K562 (cell line): Measurements from ENCODE around the gene SLC35F4. TPM values are rescaled to one million over a fixed set of nuclear protein-coding genes. Genes with fewer than 3 reads are reported as not detected.

Experiments
- ATAC-seq: fragments of 200-7000 bp; cut with Tn5 transposase; 3 replicates; pipeline ENCODE4 v1.9.1; 2020; ENCODE audit warnings: moderate library complexity
- BruUV-seq: library from RNA; stranded (reverse); fragments of 400-500 nt; replicated peaks from 2 replicates; lab custom pipeline; 2021; lab: Mats Ljungman, UMichigan
- CTCF ChIA-PET: fragments of 300-600 bp; formaldehyde crosslinking; extraction: SDS; loops from one replicate; lab custom pipeline; 2021; ENCODE audit warnings: low intra/inter-chr PET ratio; lab: Yijun Ruan, JAX
- POLR2A ChIA-PET: fragments of 300-600, 350-650 bp; sonication (Branson Sonifier 250); formaldehyde crosslinking; extraction: SDS; loops from one replicate; lab custom pipeline; 2021; ENCODE audit warnings: antibody characterized with exemption, inconsistent platforms; lab: Yijun Ruan, JAX
- DNase-seq, 4 experiments: peaks; one replicate each; pipeline versions ENCODE4 v3.0.0 to v3.0.0-alpha.2; 2011 to 2018; ENCODE audit warnings: low spot score in 3 of 4, mixed read lengths in 3 of 4; ENCODE audit errors: extremely low read depth in 1 of 4
- FAIRE-seq: peaks from 2 replicates; lab custom pipeline; 2011; peaks lifted over from hg19 to GRCh38; lab: Jason Lieb, UNC
- H2AFZ ChIP-seq: 2 replicates; pipeline ENCODE4 v1.6.0; 2011; ENCODE audit warnings: low read depth, low read length, control low read depth, inconsistent platforms
- H3K27ac ChIP-seq: fragments of 200-600 bp; 3 replicates; pipeline ENCODE4 v1.8.0; 2011; ENCODE audit warnings: low read depth, mild to moderate bottlenecking, control low read depth, inconsistent platforms, low read length, moderate library complexity, mixed read lengths; ENCODE audit errors: extremely low read depth
- H3K27me3 ChIP-seq, 2 experiments: fragments of 300-600 bp in 1 of 2; 2 replicates in 1 of 2; 3 replicates in 1 of 2; pipeline versions ENCODE4 v1.6.0 to v1.8.0; 2011; ENCODE audit warnings: inconsistent platforms in 2 of 2, low read length in 2 of 2, mild to moderate bottlenecking in 1 of 2, mixed read lengths in 1 of 2, moderate library complexity in 1 of 2; ENCODE audit not compliant: control insufficient read depth in 2 of 2, insufficient read depth in 2 of 2
- H3K36me3 ChIP-seq: fragments of 300-600 bp; 3 replicates; pipeline ENCODE4 v1.8.0; 2011; ENCODE audit warnings: mild to moderate bottlenecking, low read length, inconsistent platforms; ENCODE audit not compliant: control insufficient read depth, insufficient read depth
- H3K4me1 ChIP-seq, 2 experiments: fragments of 200-600 bp in 1 of 2; replicated peaks in 1 of 2; 2 replicates in 1 of 2; 3 replicates in 1 of 2; pipeline versions ENCODE4 v1.5.1 to v1.8.0; 2011; ENCODE audit warnings: inconsistent platforms in 2 of 2, low read length in 2 of 2, mild to moderate bottlenecking in 1 of 2, mixed read lengths in 1 of 2, moderate library complexity in 1 of 2; ENCODE audit not compliant: control insufficient read depth in 2 of 2, insufficient read depth in 2 of 2
- H3K4me2 ChIP-seq: 2 replicates; pipeline ENCODE4 v1.6.1; 2011; ENCODE audit warnings: low read length, control low read depth, inconsistent platforms, mixed read lengths; ENCODE audit not compliant: insufficient read depth
- H3K4me3 ChIP-seq: fragments of 200-600 bp; sonication (generic), shearing (Covaris generic); 2 replicates; pipeline ENCODE4 v1.5.1; 2016; ENCODE audit warnings: control low read depth, inconsistent platforms
- H3K79me2 ChIP-seq: fragments of 200-600 bp; 3 replicates; pipeline ENCODE4 v1.8.0; 2011; ENCODE audit warnings: low read length, inconsistent platforms; ENCODE audit not compliant: control insufficient read depth, insufficient read depth
- H3K9ac ChIP-seq, 2 experiments: 2 replicates each; pipeline versions ENCODE4 v1.6.0 to v1.6.1; 2011; ENCODE audit warnings: low read depth in 2 of 2, low read length in 2 of 2, control low read depth in 1 of 2, inconsistent platforms in 1 of 2, mild to moderate bottlenecking in 1 of 2, mixed read lengths in 1 of 2; ENCODE audit not compliant: insufficient read depth in 1 of 2
- H3K9me1 ChIP-seq: one replicate; pipeline ENCODE4 v1.6.0; 2011; ENCODE audit warnings: inconsistent platforms, mild to moderate bottlenecking, low read length, moderate library complexity; ENCODE audit not compliant: control insufficient read depth, insufficient read depth
- H3K9me3 ChIP-seq: replicated peaks from 2 replicates; pipeline ENCODE4 v1.5.1; 2011; ENCODE audit warnings: low read depth, low read length, inconsistent platforms; ENCODE audit not compliant: control insufficient read depth, insufficient read depth
- H4K20me1 ChIP-seq: replicated peaks from 2 replicates; pipeline ENCODE4 v1.6.1; 2011; ENCODE audit warnings: low read length, inconsistent platforms, mixed read lengths; ENCODE audit not compliant: control insufficient read depth, insufficient read depth
- BCOR ChIP-seq: fragments of 450-650 bp; IDR thresholded peaks from 2 replicates; pipeline ENCODE4 v1.6.1; 2016
- CBFA2T3 ChIP-seq: fragments of 450-650 bp; IDR thresholded peaks from 2 replicates; pipeline ENCODE4 v1.6.1; 2017
- ESRRB ChIP-seq: fragments of 250-450 bp; sonication (Bioruptor Pico); IDR thresholded peaks from 2 replicates; pipeline ENCODE4 v1.5.0; 2020; ENCODE audit warnings: mild to moderate bottlenecking, moderate library complexity, borderline replicate concordance
- MLX ChIP-seq, 2 experiments: fragments of 450-650 bp in 1 of 2; sonication (generic) in 1 of 2; formaldehyde crosslinking; conservative IDR thresholded peaks; 2 replicates each; pipeline versions ENCODE4 v1.4.0 to v1.8.1; 2020 to 2022; ENCODE audit warnings: mild to moderate bottlenecking in 1 of 2, missing genetic modification reagents in 1 of 2
- NFIC ChIP-seq: fragments of 450-650 bp; IDR thresholded peaks from 2 replicates; pipeline ENCODE4 v1.6.1; 2017; ENCODE audit warnings: mild to moderate bottlenecking, inconsistent platforms
- NFIX ChIP-seq: fragments of 250-450 bp; sonication (Bioruptor Pico); IDR thresholded peaks from 2 replicates; pipeline ENCODE4 v1.4.0; 2020; ENCODE audit warnings: low read depth, mild to moderate bottlenecking, moderate library complexity
- PHB2 ChIP-seq: fragments of 450-650 bp; IDR thresholded peaks from 2 replicates; pipeline ENCODE4 v1.6.1; 2017; ENCODE audit warnings: low read depth
- ZNF23 ChIP-seq: fragments of 250-450 bp; sonication (Bioruptor Pico); IDR thresholded peaks from 2 replicates; pipeline ENCODE4 v1.4.0; 2020; ENCODE audit warnings: mild to moderate bottlenecking
- ZNF384 ChIP-seq: IDR thresholded peaks from 2 replicates; pipeline ENCODE4 v1.6.1; 2012; ENCODE audit warnings: low read depth, low read length, improper control_type of control experiment
- ZNF512 ChIP-seq: IDR thresholded peaks from 2 replicates; pipeline ENCODE4 v1.6.1; 2016; ENCODE audit warnings: missing genetic modification characterization, missing compliant biosample characterization
- WGBS: fragments of 100-300 bp; shearing (Covaris generic); methylation state at CpG from one replicate; pipeline ENCODE4 v1.1.6; 2016; ENCODE audit warnings: low coverage, mixed read lengths; ENCODE audit not compliant: insufficient coverage; ENCODE audit errors: missing lambda C conversion rate; 5-methylcytosine and 5-hydroxymethylcytosine counted together
- in situ Hi-C: fragments of 300-500 bp; cut with MboI; formaldehyde crosslinking; loops from 4 replicates; pipeline ENCODE4 v1.15.0; 2018; ENCODE audit warnings: inconsistent platforms, mixed read lengths
- intact Hi-C: fragments of 100-400 bp; cut with micrococcal nuclease; formaldehyde crosslinking; loops from 2 replicates; pipeline ENCODE4 v1.14.2; 2022
- polyA plus RNA-seq, 8 experiments: library from polyadenylated mRNA; depleted of rRNA in 4 of 8; stranded (reverse) in 5 of 8; unstranded in 3 of 8; fragments of >200 nt; fragmentation: Nextera tagmentation in 2 of 8; fragmentation: Illumina TruSeq in 1 of 8; extraction: Ambion mirVana in 2 of 8; extraction: Trizol in 1 of 8; gene quantifications; 2 replicates each; pipeline versions ENCODE4 v1.2.1 to v1.2.3, GENCODE V29; 2011 to 2014; ENCODE audit warnings: inconsistent platforms in 1 of 8, missing spikeins in 1 of 8
- total RNA-seq, 7 experiments: library from RNA; depleted of rRNA in 6 of 7; stranded (reverse); fragments of >200 nt in 6 of 7; fragmentation: Illumina TruSeq in 2 of 7; extraction: Trizol in 2 of 7; gene quantifications; 2 replicates each; pipeline versions ENCODE4 v1.2.1 to v1.2.3, GENCODE V29; 2011 to 2021; ENCODE audit warnings: low replicate concordance in 1 of 7

Gene SLC35F4
- total and polyA plus RNA-seq, 9 of the 15 experiments (the other 6 are each of a cell fraction or from before 2014, with no cell fraction given), result 0.01 TPM; not detected in 8

- DNase-seq, result no peak
- no peaks in the 10 kb centered on the region for H3K79me2 ChIP-seq
- WGBS, result 0% methylated on average over 2 of the region's 2 CpGs
- no peaks in the 10 kb centered on the region for H3K36me3 ChIP-seq
- POLR2A ChIA-PET, result no interaction called here
- CTCF ChIA-PET, result no interaction called here
- in situ Hi-C loops (no loop called here), intact Hi-C loops (no loop called here)
- no peaks in the 10 kb centered on the region for H3K4me1 ChIP-seq
- H3K9me1 ChIP-seq, result no peaks in the 10 kb centered on the region
- H3K4me3 ChIP-seq, result no peak overlapping the region
- H3K9ac ChIP-seq, result no peak overlapping the region
- H4K20me1 ChIP-seq, result no peaks in the 10 kb centered on the region
- no peaks in the 10 kb centered on the region for H3K9me3 ChIP-seq
- H3K27ac ChIP-seq, result no peak overlapping the region
- no TSS peak for BruUV-seq
- ATAC-seq, result no peak
- H3K4me2 ChIP-seq, result no peak overlapping the region
- H3K27me3 ChIP-seq, result no peaks in the 10 kb centered on the region
- no peak for TF ChIP-seq PHB2
- TF ChIP-seq MLX (CRISPR knock-in tag; conservative IDR thresholded peaks at IDR 0.05), result no peak
- TF ChIP-seq ZNF23 (CRISPR knock-in tag), result no peak
- no peak for TF ChIP-seq ZNF384
- no peak for TF ChIP-seq CBFA2T3
- no peak overlapping the region for H2AFZ ChIP-seq
- FAIRE-seq, result no peak
Observed at GRCh38 chr14:57760896-57761295, 105.0 kb downstream of the SLC35F4 start.

GRCh38 chr14:57755018-57755521 is 110.8 kb downstream of the SLC35F4 start:
- H3K4me1 ChIP-seq, result no peaks in the 10 kb centered on the region
- 0% methylated on average over 6 of the region's 6 CpGs for WGBS
- H3K4me2 ChIP-seq, result no peak overlapping the region
- no peaks in the 10 kb centered on the region for H3K27me3 ChIP-seq
- TF ChIP-seq BCOR (no peak), ESRRB (CRISPR knock-in tag) (no peak), NFIX (CRISPR knock-in tag) (peak; percentile 35; the same call in 1 of the 2 replicates), ZNF512 (tag) (no peak), NFIC (peak; percentile 60; the same call in 1 of the 2 replicates)
- BruUV-seq, result no TSS peak
- no peak overlapping the region for H2AFZ ChIP-seq
- in situ Hi-C loops, result no loop called here
- POLR2A ChIA-PET, result no interaction called here
- FAIRE-seq (no peak), ATAC-seq (no peak), DNase-seq (no peak)
- no peak overlapping the region for H3K4me3 ChIP-seq
- no peaks in the 10 kb centered on the region for H3K79me2 ChIP-seq
- intact Hi-C loops, result no loop called here
- no peak overlapping the region for H3K27ac ChIP-seq
- H3K9ac ChIP-seq, result no peak overlapping the region
- H3K9me3 ChIP-seq, result no peaks in the 10 kb centered on the region
- no peaks in the 10 kb centered on the region for H3K9me1 ChIP-seq
- no peaks in the 10 kb centered on the region for H3K36me3 ChIP-seq
- no peaks in the 10 kb centered on the region for H4K20me1 ChIP-seq
- CTCF ChIA-PET, result no interaction called here
